Hepatocyte (in vitro differentiated cells): ENCODE data around the gene MGAT5.

Experiments
- CTCF ChIP-seq: fragments of 200-600 bp; sonication (generic); IDR thresholded peaks from 2 replicates; pipeline ENCODE4 v1.5.1; 2016; ENCODE audit warnings: antibody characterized with exemption, mild to moderate bottlenecking; ENCODE audit not compliant: poor library complexity
- EZH2 ChIP-seq: fragments of 200-600 bp; sonication (generic); IDR thresholded peaks from 2 replicates; pipeline ENCODE4 v1.6.1; 2016; ENCODE audit warnings: antibody characterized with exemption, mild to moderate bottlenecking, borderline replicate concordance
- EZH2phosphoT487 ChIP-seq: fragments of 200-600 bp; sonication (generic); IDR thresholded peaks from one replicate; pipeline ENCODE4 v1.6.1; 2018; ENCODE audit warnings: antibody characterized with exemption, mild to moderate bottlenecking, low read depth, moderate library complexity; ENCODE audit not compliant: unreplicated experiment, severe bottlenecking

- no peak for TF ChIP-seq CTCF
- no peak for TF ChIP-seq EZH2
- TF ChIP-seq EZH2phosphoT487 = no peak
Measured at GRCh38 chr2:134395779-134396178, 141.9 kb downstream of the MGAT5 start.
